ENCODE measurements around the gene ZNF778. TPM values are rescaled to one million over a fixed set of nuclear protein-coding genes. Genes with fewer than 3 reads are reported as not detected.
A peak's percentile ranks its signal among the peaks of the same experiment; 100 is the strongest.

The ZNF778 gene
- total and polyA plus RNA-seq, 2 of the 13 experiments (the other 11 are each of a cell fraction or from before 2014, with no cell fraction given) = 3.8 to 7.2 TPM

DNA sequence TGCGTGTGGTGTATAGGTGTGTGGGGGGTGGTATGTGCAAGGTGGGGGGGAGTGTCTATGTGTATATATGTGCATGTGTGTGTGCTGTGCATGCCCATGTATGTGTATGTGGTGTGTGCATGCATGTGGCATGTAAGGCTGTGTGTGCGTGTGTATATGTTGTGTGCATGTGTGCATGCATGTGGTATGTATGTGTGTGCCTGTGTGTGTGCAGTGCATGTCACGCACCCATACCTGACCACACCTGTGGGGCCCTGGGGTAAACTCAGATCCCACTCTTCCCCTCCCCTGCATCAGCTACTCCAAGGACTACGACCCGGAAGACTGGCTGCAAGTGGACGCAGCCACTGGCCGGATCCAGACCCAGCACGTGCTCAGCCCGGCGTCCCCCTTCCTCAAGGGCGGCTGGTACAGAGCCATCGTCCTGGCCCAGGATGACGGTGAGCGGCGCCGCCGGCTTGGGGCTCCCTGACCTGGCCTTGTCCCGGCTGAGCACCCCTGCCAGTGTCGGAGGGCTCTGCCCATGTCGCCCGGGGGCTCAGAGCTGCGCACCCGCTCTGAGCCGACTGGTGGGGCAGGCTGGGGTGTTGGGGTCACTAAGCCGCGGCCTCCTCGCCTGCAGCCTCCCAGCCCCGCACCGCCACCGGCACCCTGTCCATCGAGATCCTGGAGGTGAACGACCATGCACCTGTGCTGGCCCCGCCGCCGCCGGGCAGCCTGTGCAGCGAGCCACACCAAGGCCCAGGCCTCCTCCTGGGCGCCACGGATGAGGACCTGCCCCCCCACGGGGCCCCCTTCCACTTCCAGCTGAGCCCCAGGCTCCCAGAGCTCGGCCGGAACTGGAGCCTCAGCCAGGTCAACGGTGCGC, 26.2 kb upstream of the ZNF778 start (continued):
- TF ChIP-seq, protein P1, sequence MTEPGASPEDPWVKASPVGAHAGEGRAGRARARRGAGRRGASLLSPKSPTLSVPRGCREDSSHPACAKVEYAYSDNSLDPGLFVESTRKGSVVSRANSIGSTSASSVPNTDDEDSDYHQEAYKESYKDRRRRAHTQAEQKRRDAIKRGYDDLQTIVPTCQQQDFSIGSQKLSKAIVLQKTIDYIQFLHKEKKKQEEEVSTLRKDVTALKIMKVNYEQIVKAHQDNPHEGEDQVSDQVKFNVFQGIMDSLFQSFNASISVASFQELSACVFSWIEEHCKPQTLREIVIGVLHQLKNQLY (CRISPR knock-in tag; IDR thresholded peaks at IDR 0.05) = peak; percentile 45; the same call in 1 of the 2 replicates
- TF ChIP-seq SP2 (CRISPR knock-in tag; IDR thresholded peaks at IDR 0.05) = no peak
- TF ChIP-seq ZBTB7B (CRISPR knock-in tag; IDR thresholded peaks at IDR 0.05) = peak; percentile 86
- no peak; the same call in 1 of the 2 replicates for TF ChIP-seq ZNF558 (CRISPR knock-in tag; IDR thresholded peaks at IDR 0.05; ENCODE audit: borderline replicate concordance)
- TF ChIP-seq GABPB1 (CRISPR knock-in tag; IDR thresholded peaks at IDR 0.05) = peak; percentile 79
- TF ChIP-seq HNRNPH1 (optimal IDR thresholded peaks at IDR 0.05; ENCODE audit: low read depth, low read length) = no peak
- TF ChIP-seq, protein P2, sequence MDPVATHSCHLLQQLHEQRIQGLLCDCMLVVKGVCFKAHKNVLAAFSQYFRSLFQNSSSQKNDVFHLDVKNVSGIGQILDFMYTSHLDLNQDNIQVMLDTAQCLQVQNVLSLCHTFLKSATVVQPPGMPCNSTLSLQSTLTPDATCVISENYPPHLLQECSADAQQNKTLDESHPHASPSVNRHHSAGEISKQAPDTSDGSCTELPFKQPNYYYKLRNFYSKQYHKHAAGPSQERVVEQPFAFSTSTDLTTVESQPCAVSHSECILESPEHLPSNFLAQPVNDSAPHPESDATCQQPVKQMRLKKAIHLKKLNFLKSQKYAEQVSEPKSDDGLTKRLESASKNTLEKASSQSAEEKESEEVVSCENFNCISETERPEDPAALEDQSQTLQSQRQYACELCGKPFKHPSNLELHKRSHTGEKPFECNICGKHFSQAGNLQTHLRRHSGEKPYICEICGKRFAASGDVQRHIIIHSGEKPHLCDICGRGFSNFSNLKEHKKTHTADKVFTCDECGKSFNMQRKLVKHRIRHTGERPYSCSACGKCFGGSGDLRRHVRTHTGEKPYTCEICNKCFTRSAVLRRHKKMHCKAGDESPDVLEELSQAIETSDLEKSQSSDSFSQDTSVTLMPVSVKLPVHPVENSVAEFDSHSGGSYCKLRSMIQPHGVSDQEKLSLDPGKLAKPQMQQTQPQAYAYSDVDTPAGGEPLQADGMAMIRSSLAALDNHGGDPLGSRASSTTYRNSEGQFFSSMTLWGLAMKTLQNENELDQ (CRISPR knock-in tag; IDR thresholded peaks at IDR 0.05; ENCODE audit: borderline replicate concordance) = no peak
- TF ChIP-seq HNRNPK (IDR thresholded peaks at IDR 0.05; ENCODE audit: low read depth, low read length, poor library complexity, severe bottlenecking) = peak; percentile 49
- TF ChIP-seq KLF13 (CRISPR knock-in tag; IDR thresholded peaks at IDR 0.05) = no peak
- TF ChIP-seq CC2D1A (CRISPR knock-in tag; IDR thresholded peaks at IDR 0.05) = no peak
- TF ChIP-seq, protein P3, sequence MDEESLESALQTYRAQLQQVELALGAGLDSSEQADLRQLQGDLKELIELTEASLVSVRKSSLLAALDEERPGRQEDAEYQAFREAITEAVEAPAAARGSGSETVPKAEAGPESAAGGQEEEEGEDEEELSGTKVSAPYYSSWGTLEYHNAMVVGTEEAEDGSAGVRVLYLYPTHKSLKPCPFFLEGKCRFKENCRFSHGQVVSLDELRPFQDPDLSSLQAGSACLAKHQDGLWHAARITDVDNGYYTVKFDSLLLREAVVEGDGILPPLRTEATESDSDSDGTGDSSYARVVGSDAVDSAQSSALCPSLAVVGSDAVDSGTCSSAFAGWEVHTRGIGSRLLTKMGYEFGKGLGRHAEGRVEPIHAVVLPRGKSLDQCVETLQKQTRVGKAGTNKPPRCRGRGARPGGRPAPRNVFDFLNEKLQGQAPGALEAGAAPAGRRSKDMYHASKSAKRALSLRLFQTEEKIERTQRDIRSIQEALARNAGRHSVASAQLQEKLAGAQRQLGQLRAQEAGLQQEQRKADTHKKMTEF (CRISPR knock-in tag; IDR thresholded peaks at IDR 0.05) = peak; percentile 57; the same call in 1 of the 2 replicates
- TF ChIP-seq, protein P4, sequence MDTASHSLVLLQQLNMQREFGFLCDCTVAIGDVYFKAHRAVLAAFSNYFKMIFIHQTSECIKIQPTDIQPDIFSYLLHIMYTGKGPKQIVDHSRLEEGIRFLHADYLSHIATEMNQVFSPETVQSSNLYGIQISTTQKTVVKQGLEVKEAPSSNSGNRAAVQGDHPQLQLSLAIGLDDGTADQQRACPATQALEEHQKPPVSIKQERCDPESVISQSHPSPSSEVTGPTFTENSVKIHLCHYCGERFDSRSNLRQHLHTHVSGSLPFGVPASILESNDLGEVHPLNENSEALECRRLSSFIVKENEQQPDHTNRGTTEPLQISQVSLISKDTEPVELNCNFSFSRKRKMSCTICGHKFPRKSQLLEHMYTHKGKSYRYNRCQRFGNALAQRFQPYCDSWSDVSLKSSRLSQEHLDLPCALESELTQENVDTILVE (CRISPR knock-in tag; IDR thresholded peaks at IDR 0.05) = no peak
- TF ChIP-seq, protein P5, sequence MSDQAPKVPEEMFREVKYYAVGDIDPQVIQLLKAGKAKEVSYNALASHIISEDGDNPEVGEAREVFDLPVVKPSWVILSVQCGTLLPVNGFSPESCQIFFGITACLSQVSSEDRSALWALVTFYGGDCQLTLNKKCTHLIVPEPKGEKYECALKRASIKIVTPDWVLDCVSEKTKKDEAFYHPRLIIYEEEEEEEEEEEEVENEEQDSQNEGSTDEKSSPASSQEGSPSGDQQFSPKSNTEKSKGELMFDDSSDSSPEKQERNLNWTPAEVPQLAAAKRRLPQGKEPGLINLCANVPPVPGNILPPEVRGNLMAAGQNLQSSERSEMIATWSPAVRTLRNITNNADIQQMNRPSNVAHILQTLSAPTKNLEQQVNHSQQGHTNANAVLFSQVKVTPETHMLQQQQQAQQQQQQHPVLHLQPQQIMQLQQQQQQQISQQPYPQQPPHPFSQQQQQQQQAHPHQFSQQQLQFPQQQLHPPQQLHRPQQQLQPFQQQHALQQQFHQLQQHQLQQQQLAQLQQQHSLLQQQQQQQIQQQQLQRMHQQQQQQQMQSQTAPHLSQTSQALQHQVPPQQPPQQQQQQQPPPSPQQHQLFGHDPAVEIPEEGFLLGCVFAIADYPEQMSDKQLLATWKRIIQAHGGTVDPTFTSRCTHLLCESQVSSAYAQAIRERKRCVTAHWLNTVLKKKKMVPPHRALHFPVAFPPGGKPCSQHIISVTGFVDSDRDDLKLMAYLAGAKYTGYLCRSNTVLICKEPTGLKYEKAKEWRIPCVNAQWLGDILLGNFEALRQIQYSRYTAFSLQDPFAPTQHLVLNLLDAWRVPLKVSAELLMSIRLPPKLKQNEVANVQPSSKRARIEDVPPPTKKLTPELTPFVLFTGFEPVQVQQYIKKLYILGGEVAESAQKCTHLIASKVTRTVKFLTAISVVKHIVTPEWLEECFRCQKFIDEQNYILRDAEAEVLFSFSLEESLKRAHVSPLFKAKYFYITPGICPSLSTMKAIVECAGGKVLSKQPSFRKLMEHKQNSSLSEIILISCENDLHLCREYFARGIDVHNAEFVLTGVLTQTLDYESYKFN (CRISPR knock-in tag; conservative IDR thresholded peaks at IDR 0.05) = 0 out of 2 replicates have a peak, but pooled peaks have one; percentile 17
- TF ChIP-seq ZNF329 (CRISPR knock-in tag; IDR thresholded peaks at IDR 0.05; ENCODE audit: low read depth) = 0 out of 2 replicates have a peak, but pooled peaks have one; percentile 61
- TF ChIP-seq NR3C1 (CRISPR knock-in tag; IDR thresholded peaks at IDR 0.05) = no peak
- peak; percentile 92; the same call in 1 of the 2 replicates for TF ChIP-seq ZNF296 (CRISPR knock-in tag; conservative IDR thresholded peaks at IDR 0.05)
- TF ChIP-seq FOXC1 (CRISPR knock-in tag; IDR thresholded peaks at IDR 0.05; ENCODE audit: borderline replicate concordance) = no peak
- TF ChIP-seq NRL (CRISPR knock-in tag; IDR thresholded peaks at IDR 0.05; ENCODE audit: borderline replicate concordance) = peak; percentile 94
- 0 out of 2 replicates have a peak, but pooled peaks have one; percentile 57 for TF ChIP-seq NFE2L1 (CRISPR knock-in tag; IDR thresholded peaks at IDR 0.05; ENCODE audit: borderline replicate concordance)

Data from HepG2 (cell line).